ENCODE results near the gene UNCX.

DNA sequence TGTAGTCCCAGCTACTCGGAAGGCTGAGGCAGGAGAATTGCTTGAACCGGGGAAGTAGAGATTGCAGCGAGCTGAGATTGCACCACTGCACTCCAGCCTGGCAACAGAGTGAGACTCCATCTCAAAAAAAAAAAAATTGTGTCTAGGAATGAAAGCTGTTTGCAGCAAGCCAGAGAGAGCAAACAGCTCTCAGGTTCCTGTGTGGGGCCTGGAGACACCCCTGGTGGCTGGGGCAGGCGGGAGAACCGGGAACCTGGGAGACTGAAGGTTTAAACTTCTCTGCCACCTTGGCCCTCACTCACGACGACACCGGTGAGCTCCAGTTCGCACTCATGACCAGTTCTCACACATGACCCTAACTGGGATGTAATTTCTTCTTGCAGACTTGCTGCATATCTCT, 13.2 kb upstream of the UNCX start:
- TF ChIP-seq, protein P1, sequence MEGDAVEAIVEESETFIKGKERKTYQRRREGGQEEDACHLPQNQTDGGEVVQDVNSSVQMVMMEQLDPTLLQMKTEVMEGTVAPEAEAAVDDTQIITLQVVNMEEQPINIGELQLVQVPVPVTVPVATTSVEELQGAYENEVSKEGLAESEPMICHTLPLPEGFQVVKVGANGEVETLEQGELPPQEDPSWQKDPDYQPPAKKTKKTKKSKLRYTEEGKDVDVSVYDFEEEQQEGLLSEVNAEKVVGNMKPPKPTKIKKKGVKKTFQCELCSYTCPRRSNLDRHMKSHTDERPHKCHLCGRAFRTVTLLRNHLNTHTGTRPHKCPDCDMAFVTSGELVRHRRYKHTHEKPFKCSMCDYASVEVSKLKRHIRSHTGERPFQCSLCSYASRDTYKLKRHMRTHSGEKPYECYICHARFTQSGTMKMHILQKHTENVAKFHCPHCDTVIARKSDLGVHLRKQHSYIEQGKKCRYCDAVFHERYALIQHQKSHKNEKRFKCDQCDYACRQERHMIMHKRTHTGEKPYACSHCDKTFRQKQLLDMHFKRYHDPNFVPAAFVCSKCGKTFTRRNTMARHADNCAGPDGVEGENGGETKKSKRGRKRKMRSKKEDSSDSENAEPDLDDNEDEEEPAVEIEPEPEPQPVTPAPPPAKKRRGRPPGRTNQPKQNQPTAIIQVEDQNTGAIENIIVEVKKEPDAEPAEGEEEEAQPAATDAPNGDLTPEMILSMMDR (IDR thresholded peaks at IDR 0.05), result no peak
- TF ChIP-seq POLR2A (IDR thresholded peaks at IDR 0.05), result no peak
